GM21381 (cell line): ENCODE data around the gene HIVEP3.
A peak's percentile ranks its signal among the peaks of the same experiment; 100 is the strongest.

ENCODE experiments used
- ATAC-seq: cut with Tn5 transposase; IDR thresholded peaks from one replicate; pipeline ENCODE4 v1.9.1; 2021; ENCODE audit warnings: mild to moderate bottlenecking, moderate library complexity; ENCODE audit not compliant: unreplicated experiment

Gene HIVEP3

DNA sequence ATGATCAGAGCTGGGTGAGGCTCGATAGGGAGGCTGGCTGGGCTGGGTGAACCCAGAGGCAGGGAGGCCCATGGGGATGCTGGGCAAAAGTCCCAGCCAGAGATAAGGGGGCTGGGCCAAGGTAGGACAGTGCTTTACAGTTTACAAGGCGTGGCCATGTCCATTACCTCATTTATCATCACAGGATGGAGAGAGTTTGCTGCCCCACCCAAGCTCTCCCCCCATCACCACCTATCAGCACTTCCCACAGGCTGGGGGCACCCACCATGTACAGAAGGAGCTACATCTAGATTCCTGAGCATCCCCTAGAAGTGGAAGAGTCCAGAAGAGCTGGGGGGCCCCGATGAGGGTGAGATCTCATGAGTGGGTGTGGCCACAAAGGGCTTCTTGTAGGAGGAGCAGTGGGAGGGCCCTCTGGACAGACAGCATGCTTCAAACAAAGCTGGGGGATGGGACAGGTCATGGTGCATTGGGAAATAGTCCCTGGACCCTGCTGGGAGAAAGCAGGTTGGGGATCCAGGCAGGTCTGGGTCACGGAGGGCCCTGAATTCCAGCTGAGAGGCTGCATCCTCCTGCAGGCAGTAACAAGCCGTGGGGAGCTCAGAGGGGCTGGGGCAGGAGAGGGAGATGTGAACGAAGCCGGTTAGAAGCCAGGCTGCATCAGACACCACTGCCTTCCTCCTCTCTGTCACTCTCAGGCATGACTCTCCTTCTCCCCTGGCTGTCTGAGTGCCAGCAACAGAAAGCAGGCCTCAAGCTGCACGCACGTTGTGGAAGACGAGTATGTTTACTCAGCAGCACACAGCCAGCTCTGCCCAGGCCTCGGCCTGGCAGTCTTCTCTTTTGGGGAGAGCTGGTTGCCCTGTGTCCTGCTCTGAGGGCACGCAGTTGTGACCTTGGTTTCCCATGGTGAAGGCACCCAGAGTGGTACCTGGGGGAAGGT, 202.3 kb downstream of the HIVEP3 start:
- ATAC-seq = no peak

DNA sequence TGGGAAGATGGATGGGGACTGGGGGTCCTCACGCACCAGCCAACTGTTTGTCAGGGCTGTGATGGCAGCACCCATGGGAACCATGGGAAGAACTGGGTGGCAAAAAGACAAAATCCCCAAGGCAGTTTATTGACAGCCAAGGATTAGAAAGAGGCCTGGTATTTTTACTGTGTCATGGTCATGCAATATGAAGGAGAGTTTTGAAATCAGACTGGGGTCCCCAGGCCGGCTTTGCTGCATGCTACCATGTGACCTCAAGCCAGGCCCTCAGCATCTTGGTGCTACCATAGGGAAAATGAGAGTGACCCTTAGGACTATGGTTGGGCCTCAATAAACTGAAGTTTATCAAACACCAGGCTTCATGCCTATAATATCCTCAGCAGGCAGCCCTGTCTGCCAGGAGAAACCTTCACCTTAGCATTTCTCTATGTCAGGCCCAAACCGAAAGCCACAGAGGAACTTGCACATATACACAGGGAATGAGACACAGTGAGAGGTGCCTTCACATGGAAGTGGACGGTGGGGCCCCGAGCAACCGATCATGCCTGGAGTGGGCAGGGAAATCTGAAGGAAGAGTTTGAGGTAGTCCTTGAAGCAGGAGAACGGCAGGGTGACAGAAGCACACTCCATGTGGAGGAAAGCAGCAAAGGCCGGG, 203.2 kb downstream of the HIVEP3 start:
- no peak for ATAC-seq

DNA sequence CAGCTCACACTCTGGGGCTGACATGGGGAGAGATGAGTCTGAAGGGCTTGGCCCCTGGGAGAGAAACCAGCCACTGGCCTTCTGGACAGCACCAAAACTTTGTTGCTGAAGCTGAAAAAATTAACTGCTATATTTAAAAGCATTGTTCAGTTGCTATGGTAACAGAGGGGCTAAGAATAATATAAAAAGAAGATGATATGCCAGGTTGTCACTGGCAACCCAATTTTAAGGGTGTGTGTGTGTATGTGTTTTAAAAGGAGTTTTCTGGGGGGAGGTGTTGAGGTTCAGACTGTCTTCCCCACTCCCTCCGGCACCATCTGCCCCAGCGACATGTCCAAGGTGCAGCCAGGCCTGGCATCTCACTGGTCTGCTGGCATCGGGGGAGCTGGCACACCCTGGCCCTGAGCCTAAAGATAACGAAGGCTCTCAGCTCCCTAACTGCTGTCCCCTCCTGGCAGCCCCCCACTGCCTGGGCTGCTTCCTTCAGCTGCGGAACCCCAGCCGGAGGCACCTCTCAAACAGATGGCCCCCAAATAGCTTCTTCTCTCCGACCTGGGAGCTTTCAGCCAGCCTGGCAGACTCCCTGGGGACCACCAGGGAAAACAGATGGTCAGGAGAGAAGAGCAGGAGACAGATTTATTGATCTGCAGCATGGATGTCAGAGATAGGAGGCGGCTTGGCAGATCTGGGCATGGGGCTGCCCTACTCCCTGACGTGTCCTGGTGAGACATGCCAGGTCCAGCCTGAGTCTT, 203.9 kb downstream of the HIVEP3 start:
- no peak for ATAC-seq

DNA sequence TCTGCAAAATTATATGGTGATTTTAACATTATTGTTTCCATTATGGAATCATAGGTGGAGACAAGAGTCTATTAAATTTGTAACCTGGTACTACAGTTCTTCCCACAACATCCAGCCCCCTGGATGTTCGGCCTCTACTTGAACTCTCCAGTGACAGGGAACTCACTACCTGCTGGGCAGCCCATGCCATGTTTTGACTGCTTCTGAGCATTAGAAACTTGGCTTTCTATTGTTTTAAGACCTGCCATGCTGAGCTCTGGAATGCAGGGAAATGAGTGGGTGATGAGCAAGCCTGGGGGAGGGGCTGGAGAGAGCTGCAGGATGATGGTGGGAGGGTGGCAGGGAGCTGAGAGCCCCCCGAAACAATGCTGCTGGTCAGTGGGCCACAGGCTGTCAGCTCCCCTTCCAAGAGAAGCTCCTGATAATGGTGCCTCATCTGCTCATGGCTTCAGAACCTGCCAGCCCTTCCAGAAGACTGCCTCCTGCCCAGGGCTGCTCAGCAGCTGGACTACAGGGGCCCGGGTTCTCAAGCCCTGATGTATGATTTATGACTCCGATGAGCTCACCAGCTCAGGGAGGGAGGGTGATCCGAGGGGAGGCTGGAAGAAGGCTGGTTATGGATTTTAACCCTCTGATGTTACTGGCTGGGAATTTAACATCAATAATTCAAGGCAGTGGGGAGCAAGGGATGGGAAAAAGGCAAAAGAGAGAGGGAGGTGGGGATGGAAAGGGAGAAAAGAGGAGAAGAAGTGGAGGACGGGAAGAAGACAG, 205.0 kb downstream of the HIVEP3 start:
- ATAC-seq = no peak

DNA sequence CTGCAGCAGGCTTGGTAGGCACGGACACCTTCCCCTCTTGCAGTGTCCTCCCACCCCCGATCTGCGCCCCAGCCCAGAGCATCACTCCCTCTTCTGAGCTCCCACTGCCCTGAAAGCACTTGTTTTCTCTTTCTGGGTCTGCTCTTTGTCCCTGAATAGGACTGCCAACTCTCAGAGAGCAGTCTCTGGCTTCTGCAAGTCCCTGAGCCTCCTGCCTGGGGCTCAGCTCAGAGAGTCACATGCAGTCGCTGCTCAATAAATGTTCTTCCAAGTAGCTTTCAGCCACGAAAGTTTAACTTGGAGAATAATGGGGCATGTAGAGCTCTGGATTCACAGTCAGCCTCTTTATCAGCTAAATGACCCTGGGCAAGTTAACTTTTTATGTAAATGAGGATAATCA, 205.6 kb downstream of the HIVEP3 start:
- no peak for ATAC-seq

DNA sequence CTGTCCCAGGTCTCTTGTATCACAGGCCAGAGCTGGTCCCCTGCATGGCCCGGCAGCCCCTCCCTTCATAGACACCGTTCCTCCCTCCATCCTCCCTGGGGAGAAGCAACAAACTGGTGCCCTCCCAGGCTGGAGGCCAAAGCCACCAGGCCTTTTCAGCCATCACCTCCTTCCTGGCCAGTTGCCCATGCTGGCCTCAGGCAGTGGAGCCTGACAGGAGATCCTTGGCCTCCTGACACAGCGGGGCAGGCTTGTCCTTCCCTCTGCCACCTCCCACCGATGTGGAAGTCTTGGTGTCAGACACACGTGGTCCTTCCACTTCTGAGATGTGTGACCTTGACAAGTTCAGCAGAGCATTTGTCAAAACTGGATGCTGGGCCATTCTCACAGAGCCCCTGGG, 206.0 kb downstream of the HIVEP3 start:
- ATAC-seq = no peak

DNA sequence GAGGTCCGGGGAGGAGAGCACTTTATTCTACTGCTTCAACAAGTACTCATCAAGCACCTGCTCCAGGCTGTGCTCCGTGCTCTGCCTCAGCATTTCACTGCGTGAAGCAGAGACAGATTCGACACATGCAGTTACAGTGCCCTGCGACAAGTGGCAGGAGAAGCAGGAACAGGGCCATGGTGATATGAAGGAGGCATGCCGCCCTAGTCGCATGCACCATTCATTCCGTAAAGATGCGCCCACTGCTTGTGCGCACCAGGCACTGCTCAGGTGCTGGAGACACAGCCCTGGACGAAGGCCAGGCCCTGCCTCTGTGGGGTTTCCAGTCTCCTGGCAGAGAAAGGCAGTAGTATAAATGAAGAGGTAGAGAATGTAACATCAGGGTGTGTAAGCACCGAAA, 206.6 kb downstream of the HIVEP3 start:
- no peak for ATAC-seq

DNA sequence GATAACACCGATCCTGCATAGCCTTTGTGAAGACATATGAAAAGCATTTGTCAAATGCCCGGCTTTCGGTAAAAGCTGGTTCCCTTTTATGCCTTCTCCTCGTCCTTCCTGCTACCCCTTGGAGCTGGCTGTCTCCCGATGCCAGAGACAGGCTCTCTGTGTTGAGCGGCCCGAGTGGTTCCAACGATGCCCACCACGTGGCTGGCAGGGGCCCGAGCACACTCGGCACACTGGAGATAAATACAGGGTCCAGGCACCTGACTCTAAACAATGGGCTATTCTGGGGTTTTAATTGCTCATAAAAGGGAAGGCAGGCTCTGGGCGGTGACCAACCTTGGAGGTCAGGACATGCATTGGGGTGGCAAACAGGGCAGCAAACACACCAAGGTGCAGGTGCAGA, 207.1 kb downstream of the HIVEP3 start:
- no peak for ATAC-seq

DNA sequence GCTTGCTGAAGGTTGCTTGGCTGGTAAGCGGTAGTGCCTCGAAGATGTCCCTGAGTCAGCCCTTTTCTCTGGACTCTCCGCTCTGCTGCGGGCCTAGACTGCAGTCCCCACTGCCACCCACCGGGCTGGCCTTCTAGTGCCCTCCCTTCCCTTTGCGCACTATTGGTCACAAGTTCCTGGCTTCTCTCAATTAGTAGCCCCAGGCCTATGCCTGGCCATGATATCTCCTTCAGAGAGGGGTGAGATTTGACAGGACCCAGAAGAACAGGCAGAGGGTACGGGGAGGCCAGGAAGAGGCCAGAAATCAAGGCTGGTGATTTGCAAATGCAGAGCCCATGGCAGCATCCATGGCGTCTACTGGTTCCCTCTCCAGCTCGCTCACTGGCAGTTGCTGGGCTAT, 207.7 kb downstream of the HIVEP3 start:
- ATAC-seq = no peak

DNA sequence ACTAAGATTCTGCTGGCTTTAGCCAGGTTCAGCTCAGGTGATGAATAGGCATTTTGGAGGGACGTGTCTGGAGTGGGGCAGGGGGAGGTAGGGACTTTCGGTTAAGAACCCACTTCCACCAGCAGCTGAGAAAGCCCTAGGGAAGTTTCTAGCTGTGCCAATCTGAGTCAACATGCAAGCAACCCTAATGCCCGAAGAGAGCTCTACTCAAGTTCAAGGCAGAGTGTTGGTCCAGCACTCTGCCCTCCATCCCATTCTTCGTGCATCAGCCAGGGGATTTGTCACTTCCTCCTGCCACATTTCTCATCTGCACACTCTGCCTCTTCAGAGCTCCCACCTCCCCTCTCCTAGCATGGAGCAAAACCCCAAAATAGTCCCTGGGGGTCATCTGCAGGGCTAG, 208.8 kb downstream of the HIVEP3 start:
- ATAC-seq = no peak

DNA sequence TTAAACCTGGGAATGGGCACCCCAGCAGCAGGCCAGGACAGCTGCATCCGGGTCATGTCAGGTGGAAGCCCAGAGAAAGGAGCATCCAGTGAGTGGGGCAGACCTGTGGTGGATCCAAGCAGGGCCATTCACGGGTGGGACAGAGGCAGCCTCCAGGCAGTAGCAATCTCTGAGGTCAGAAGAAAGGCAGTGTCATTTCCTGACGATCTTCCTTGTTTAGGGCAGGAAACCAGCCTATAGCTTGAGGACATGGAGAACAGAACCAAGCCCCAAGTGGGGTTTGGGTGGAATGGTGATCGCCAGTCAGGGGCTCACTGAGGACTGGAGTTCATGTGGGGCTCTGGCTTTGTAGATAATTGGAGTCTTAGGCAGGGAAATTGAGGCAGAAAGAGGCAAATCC, 209.4 kb downstream of the HIVEP3 start:
- ATAC-seq = no peak

DNA sequence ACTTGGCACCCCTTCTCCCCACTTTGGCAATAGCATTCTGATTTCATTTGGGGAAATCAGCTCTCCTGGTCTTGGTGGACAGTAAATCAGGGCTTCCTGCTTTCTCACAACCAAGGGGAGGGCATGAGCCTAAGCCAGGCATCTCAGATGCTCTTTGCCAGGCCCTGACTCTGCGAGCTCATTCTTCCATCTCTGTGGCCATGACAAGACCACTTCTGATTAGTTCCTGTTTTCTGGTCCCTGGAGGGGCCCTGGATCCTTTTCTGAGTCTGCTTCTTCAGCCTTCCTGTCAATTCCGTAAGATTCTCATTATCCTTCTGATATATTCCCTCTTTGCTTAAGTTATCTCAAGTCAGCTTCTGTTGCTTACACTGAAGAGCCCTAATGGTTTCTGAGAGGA, 210.4 kb downstream of the HIVEP3 start:
- ATAC-seq = no peak

DNA sequence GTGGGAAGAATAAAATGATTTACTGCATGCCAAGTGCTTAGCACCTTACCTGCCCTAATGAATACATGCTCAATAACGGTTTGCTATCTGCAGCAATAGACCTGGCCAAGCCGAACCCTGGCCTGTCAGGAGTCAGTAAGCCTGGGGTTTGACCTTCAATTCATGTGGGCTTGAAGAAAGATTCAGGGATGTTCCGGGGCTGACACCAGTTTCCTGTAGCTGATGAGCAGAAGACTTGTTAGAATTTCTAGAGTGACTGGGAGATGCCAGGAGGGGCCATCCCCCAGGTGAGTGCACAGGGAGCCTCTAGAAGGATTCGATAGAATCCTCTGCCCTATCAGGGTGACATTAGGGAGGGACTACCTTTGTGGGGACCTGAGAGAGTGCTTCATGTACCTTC, 210.9 kb downstream of the HIVEP3 start:
- no peak for ATAC-seq

DNA sequence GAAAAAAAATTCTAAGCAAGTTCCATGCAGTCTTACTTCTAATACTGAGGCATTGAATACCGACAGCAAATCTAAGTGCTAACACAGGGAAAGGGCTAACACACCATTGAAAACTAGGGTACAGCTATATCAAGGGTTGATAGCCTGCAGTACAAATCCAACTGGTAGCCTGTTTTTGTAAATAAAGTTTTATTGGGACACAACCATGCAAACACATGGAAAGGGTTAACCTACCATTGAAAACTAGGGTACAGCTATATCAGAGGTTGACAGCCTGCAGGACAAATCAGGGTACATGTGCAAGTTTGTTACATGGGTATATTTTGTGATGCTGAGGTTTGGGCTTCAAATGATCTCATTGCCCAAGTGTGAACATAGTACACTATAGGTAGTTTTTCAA, 212.9 kb downstream of the HIVEP3 start:
- ATAC-seq = no peak

DNA sequence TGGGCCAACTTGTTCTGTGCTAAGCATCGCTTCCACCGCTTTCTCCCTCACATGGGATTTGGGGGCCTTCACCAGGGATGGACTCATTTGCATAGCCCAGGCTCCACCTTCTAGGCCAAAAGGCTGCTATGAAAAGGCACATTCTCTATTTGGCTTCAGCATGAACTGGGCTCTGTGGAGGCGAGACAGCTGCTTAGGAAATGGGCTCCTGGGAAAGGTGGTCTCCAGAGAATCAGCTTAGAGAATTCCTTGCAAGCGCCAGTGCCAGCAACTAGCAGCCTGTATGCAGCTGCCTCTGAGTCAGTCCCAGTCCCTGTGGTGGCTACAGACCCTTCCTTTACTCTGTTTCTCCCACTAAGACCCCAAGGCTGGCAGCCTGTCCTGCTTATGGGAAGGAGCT, 214.5 kb downstream of the HIVEP3 start:
- no peak for ATAC-seq

DNA sequence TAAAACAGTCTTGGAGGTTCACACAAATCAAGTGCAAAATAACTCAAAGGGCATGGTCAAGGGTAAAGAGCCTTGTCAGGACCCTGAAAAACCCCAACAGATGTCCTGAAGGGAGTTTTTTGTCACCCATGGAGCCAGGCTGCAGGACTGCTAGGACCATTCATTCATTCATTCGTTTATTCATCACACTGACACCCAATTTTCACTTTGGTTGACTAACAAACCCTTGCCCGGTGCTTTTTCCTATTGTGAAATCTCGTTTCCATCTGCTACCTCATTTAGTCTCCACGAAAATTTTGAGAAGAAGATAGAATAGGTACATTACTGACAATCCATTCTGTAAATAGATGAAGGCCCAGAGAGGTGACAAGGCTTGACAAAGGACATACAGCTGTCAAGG, 216.0 kb downstream of the HIVEP3 start:
- no peak for ATAC-seq

DNA sequence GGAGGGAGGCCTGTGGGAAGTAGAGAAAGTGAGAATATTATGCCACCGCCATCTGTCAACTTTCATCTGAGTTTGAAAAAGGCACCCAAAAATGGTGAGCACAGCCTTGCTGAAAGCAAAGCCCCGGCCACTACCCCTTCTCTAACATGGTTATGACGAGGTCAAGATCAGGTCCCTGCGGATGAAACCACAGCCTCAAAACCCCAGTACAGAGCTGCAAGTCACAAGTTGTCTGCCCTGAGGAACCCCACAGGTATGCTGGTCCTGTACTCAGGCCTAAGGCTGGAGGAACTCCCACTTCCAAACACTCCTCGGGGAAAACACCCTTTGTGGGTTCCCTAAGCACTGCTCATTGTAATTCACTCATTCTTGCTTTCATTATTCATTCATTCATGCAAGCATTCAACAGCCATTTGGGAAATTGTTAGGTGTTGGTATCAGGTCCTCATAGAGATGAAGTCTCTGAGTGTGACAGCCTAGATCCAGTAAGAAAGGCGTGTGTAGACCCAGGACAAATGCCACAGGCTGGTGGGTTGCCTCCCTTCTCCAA, 217.7 kb downstream of the HIVEP3 start:
- no peak for ATAC-seq

DNA sequence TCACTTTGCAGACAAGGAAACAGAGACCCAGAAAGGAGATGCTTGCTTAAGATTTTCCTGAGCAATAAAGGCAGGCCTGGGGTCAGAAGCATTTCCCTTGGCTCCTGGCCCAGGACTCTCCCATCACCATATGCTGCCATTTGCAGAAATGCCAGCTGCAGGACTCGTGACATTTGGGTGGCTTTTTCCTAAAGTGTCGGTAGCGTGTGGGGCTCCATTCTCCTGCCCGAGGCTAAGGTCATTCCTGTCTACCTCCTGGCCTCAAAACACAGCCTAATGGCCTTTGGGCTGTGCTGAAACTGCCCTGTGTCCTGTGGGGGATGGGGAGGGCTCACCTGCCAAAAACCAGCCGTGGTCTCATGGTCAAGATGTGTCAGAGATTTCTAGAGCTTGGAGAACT, 218.1 kb downstream of the HIVEP3 start:
- ATAC-seq = no peak

DNA sequence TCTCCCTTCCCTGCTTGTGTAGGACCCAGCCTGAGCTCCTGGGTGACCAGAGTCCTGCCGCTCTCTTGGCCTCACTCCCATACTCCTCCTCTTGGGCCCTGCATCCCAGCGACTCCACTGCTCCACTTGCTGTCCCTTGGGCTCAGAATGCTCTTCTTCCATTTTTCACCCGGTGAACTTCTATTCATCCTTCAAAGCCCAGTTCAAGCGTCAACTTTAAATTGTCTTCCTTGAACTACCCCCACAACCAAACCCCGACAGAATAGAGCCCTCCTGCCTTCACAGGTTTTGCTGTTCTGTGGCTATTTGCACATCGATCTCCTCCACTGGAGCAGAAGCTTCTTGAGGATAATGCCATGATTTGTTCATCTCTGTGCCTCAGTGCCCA, 218.9 kb downstream of the HIVEP3 start:
- no peak for ATAC-seq

DNA sequence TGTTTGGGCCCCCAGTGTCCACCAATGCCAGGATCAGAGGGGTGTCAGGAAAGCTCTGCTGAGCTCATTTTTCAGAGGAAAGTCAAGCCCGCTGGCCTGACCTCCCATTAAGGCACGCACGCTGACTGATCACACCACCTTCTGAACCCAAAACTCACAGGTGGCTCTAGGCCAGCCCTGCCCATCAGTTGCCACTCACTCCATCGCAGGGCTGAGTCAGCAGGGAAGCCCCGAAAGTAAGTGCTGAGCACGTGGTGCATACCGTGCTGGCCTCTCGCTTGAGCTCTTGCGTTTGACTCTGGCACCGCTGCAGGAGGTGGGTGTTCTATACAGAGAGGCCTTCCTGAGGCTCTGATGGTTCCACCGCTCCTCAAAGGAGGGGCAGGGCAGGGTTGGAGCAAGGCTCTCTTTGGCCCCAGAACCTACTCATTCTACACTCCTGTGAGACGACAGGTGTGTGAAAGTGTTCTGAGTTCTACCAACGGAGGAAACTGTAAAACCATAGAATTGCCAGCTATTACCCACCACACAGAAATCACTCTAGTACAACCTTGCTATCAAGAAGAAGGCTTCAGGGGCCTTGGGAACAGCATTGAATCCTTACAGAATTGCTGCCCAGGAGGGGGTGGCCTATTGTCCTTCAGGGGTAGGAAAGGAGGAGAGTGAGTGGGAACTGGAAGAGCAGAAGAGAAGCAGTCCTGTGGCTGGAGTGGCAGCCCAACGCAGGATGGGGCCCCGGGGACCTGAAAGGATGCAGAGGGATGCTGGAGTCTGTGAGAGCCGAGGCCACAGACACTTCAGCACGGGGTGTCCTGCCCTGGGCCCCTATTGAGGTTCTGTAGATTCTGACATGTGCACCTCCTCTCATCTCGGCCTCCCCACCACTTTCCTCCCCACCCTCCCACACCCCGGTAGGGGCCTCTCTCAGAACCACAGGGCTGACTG, 219.5 kb downstream of the HIVEP3 start:
- ATAC-seq = peak; percentile 75
